MM.1S (cell line): ENCODE measurements around the gene DNAJC17.

Experiments used
- EZH2 ChIP-seq: fragments of 300-600 bp; sonication (generic); optimal IDR thresholded peaks from 2 replicates; pipeline ENCODE3; 2017; ENCODE audit warnings: low read depth, mild to moderate bottlenecking, antibody characterized with exemption, low read length, mixed read lengths
- EZH2phosphoT487 ChIP-seq: fragments of 300-600 bp; sonication (generic); IDR thresholded peaks from 2 replicates; pipeline ENCODE4 v1.6.1; 2018; ENCODE audit warnings: antibody characterized with exemption, low read length
- TF ChIP-seq, protein P1 (sequence below): fragments of 300-600 bp; sonication (generic); IDR thresholded peaks from 2 replicates; pipeline ENCODE4 v1.5.1; 2016; ENCODE audit warnings: antibody characterized with exemption, low read length, mixed read lengths

DNA sequence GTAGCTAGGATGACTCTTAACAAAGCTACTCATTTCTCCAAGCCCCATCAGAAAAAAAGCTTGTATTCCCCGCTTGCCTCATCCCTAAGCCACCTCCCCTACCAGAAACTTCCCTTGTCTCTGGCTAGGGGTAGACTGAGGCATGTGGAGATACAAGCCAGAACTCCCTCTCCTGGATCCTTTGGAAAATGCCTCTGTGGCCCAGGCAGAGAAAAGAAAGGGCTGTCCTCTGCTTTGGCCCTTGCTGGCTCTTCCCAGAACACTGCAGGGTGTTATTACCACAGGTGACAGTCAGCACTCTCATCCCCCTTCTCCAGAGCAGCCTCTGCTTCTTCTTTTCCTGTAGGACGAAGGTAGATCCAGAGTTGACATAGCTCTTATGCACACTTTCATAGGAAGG, 67.4 kb downstream of the DNAJC17 start:
- TF ChIP-seq EZH2, result no peak
- TF ChIP-seq, protein P1, sequence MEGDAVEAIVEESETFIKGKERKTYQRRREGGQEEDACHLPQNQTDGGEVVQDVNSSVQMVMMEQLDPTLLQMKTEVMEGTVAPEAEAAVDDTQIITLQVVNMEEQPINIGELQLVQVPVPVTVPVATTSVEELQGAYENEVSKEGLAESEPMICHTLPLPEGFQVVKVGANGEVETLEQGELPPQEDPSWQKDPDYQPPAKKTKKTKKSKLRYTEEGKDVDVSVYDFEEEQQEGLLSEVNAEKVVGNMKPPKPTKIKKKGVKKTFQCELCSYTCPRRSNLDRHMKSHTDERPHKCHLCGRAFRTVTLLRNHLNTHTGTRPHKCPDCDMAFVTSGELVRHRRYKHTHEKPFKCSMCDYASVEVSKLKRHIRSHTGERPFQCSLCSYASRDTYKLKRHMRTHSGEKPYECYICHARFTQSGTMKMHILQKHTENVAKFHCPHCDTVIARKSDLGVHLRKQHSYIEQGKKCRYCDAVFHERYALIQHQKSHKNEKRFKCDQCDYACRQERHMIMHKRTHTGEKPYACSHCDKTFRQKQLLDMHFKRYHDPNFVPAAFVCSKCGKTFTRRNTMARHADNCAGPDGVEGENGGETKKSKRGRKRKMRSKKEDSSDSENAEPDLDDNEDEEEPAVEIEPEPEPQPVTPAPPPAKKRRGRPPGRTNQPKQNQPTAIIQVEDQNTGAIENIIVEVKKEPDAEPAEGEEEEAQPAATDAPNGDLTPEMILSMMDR, result no peak
- TF ChIP-seq EZH2phosphoT487, result no peak
